Ishikawa (cell line): ENCODE measurements around the gene REXO5.

ENCODE experiments used
- CEBPB ChIP-seq: IDR thresholded peaks from 2 replicates; pipeline ENCODE4 v1.6.1; 2012
- CREB1 ChIP-seq: IDR thresholded peaks from 2 replicates; pipeline ENCODE4 v1.6.1; 2012; ENCODE audit warnings: low read depth
- EGR1 ChIP-seq: IDR thresholded peaks from 2 replicates; pipeline ENCODE4 v1.6.1; 2012
- EP300 ChIP-seq: IDR thresholded peaks from 2 replicates; pipeline ENCODE4 v1.6.1; 2012; ENCODE audit warnings: borderline replicate concordance
- FOXM1 ChIP-seq: IDR thresholded peaks from 2 replicates; pipeline ENCODE4 v1.6.1; 2012; ENCODE audit warnings: low read depth, borderline replicate concordance
- NFIC ChIP-seq: IDR thresholded peaks from 2 replicates; pipeline ENCODE4 v1.6.1; 2012
- RAD21 ChIP-seq: IDR thresholded peaks from 2 replicates; pipeline ENCODE4 v1.6.1; 2012; ENCODE audit warnings: low read depth
- TAF1 ChIP-seq: IDR thresholded peaks from 2 replicates; pipeline ENCODE4 v1.6.1; 2012; ENCODE audit warnings: low read depth, mild to moderate bottlenecking
- TCF12 ChIP-seq: IDR thresholded peaks from 2 replicates; pipeline ENCODE4 v1.6.1; 2012; ENCODE audit warnings: low read depth
- TEAD4 ChIP-seq: IDR thresholded peaks from 2 replicates; pipeline ENCODE4 v1.6.1; 2012
- YY1 ChIP-seq: IDR thresholded peaks from 2 replicates; pipeline ENCODE4 v1.6.1; 2012; ENCODE audit warnings: low read depth
- ZBTB7A ChIP-seq: IDR thresholded peaks from 2 replicates; pipeline ENCODE4 v1.6.1; 2012; ENCODE audit warnings: low read depth
- TF ChIP-seq, protein P1 (sequence below): IDR thresholded peaks from 2 replicates; pipeline ENCODE4 v1.6.1; 2012; ENCODE audit warnings: low read depth, mild to moderate bottlenecking
- TF ChIP-seq, protein P2 (sequence below): IDR thresholded peaks from 2 replicates; pipeline ENCODE4 v1.6.1; 2012
- TF ChIP-seq, protein P3 (sequence below): IDR thresholded peaks from 2 replicates; pipeline ENCODE4 v1.6.1; 2012

The REXO5 gene

DNA sequence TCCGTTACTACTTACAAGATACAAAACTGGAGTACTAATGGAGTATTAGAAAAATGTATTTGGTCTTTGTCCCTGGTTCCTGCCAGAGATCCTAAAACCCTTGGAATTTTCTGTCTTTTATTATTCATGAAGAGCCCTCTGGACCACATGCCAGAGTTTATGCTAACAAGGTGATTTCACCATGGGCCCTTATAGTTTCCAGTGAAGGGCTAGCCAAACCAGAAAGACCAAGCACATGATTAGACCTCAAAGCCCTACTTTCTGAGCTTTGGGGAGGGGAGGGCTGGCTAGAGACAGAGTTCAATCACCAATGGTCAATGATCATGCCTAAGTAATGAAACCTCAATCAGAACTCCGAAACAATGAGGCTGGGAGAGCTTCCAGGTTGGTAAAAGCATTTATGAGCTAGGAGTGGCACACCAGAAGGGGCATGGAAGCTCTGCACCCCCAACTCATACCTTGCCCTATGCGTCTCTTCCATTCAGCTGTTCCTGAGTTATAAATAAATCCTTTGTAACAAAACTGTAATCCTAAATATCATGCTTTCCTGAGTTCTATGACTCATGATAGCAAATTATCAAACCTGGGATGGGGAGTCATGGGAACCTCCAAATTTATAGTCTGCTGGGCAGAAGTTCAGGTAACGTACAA, 83.4 kb downstream of the REXO5 start:
- TF ChIP-seq, protein P1, sequence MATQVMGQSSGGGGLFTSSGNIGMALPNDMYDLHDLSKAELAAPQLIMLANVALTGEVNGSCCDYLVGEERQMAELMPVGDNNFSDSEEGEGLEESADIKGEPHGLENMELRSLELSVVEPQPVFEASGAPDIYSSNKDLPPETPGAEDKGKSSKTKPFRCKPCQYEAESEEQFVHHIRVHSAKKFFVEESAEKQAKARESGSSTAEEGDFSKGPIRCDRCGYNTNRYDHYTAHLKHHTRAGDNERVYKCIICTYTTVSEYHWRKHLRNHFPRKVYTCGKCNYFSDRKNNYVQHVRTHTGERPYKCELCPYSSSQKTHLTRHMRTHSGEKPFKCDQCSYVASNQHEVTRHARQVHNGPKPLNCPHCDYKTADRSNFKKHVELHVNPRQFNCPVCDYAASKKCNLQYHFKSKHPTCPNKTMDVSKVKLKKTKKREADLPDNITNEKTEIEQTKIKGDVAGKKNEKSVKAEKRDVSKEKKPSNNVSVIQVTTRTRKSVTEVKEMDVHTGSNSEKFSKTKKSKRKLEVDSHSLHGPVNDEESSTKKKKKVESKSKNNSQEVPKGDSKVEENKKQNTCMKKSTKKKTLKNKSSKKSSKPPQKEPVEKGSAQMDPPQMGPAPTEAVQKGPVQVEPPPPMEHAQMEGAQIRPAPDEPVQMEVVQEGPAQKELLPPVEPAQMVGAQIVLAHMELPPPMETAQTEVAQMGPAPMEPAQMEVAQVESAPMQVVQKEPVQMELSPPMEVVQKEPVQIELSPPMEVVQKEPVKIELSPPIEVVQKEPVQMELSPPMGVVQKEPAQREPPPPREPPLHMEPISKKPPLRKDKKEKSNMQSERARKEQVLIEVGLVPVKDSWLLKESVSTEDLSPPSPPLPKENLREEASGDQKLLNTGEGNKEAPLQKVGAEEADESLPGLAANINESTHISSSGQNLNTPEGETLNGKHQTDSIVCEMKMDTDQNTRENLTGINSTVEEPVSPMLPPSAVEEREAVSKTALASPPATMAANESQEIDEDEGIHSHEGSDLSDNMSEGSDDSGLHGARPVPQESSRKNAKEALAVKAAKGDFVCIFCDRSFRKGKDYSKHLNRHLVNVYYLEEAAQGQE = no peak
- TF ChIP-seq FOXM1 = no peak
- TF ChIP-seq, protein P2, sequence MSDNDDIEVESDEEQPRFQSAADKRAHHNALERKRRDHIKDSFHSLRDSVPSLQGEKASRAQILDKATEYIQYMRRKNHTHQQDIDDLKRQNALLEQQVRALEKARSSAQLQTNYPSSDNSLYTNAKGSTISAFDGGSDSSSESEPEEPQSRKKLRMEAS = no peak
- no peak for TF ChIP-seq TAF1
- no peak for TF ChIP-seq TEAD4
- TF ChIP-seq NFIC = no peak
- TF ChIP-seq YY1 = no peak
- TF ChIP-seq TCF12 = no peak

DNA sequence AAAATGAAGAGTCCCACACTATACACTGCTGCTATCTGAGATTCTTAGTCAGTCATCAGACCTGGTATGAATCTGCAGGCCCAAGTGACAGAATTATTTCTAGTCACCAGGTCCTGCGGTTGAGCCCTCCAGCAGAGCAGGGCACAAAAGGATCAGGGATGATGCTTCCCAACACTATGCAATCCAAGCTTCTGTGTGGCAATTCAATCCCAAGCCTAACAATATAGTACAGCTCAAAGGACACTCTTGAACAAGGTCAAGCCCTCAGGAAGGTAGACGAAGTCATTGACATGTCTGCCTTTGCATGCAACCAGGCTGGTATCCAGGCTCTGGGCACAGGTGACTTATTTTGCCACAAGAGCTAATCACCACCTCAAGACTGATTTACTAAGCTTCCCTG, 88.1 kb downstream of the REXO5 start:
- TF ChIP-seq, protein P2 = no peak
- no peak for TF ChIP-seq YY1

DNA sequence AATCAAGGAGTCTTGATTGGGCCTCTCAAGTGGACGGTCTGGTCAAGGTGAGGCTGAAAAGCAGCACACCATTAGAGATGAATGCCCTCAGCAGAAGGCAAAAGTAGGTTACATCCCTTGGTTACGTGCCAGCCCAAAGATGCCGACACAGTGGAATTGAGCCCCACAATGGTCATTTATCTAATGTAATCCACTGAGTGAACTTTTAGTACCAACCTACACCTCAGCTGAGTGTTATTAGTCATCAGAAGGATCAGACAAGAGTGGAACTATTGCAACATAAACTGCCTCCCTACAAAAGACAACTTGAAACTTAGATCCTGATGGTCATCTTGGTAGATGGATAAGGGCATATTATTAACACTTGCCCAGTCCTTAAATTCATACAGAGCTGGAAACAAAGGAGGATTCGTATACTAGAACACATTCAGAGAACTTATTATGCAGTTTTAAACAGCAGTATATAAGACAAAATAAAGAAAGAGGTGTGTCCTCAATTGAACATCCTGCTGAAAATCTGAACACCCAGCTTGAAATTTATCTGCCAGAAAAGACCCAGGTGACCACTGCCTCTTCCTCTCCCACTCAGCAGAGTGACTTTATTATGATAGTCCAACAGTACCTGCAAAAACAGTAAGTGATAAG, 91.0 kb downstream of the REXO5 start:
- TF ChIP-seq, protein P1 = no peak
- TF ChIP-seq, protein P3, sequence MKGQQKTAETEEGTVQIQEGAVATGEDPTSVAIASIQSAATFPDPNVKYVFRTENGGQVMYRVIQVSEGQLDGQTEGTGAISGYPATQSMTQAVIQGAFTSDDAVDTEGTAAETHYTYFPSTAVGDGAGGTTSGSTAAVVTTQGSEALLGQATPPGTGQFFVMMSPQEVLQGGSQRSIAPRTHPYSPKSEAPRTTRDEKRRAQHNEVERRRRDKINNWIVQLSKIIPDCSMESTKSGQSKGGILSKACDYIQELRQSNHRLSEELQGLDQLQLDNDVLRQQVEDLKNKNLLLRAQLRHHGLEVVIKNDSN = no peak
- TF ChIP-seq YY1 (no peak), ZBTB7A (no peak), EP300 (no peak)

DNA sequence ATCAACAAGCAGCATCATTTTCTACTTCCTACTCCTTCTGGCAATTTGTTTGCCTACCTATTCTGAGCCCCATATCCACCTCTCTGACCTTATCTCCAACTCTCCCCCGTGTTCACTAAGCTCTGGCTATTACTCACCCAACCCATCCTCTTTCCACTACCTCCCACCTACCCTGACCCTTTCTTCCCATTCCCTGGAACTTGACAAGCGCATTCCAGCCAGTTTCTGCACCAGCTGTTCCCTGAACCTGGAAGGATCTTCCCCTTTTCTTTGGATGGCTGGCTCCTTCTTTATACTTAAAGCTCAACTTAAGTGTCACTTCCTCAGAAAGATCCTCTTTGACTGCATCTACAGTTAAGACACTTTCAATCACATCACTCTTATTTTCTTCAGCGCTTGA, 91.6 kb downstream of the REXO5 start:
- TF ChIP-seq, protein P1 = no peak
- no peak for TF ChIP-seq YY1
- no peak for TF ChIP-seq CEBPB
- TF ChIP-seq, protein P3 = no peak
- no peak for TF ChIP-seq EGR1
- no peak for TF ChIP-seq CREB1
- no peak for TF ChIP-seq RAD21
- TF ChIP-seq TCF12 = no peak

DNA sequence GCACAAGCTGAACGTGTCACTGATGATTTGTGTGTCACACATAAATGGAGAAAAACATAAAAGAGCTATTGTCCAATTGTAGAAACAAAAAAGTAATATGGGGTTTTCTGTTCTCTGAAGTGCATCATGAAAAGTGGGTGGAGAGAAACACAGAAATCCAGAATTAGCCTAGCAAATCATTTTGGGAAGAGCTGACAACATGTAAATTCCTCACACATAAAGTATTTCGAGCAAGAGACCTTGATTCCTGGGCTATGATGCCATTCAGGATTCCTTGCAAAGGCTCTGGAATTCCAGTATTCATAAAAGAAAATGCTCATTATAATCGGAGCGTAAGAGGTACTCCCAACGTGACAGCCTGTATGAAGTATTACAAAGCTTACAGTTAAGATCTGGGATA, 92.7 kb downstream of the REXO5 start:
- TF ChIP-seq, protein P1 = no peak
- TF ChIP-seq YY1 = no peak
- TF ChIP-seq TCF12 = no peak
- TF ChIP-seq, protein P2 = no peak
- no peak for TF ChIP-seq TAF1
- TF ChIP-seq ZBTB7A = no peak
- TF ChIP-seq CEBPB = no peak
- TF ChIP-seq EP300 = no peak
- TF ChIP-seq EGR1 = no peak
- no peak for TF ChIP-seq RAD21
- no peak for TF ChIP-seq NFIC
- TF ChIP-seq FOXM1 = no peak
- TF ChIP-seq TEAD4 = no peak
- TF ChIP-seq, protein P3 = no peak
- no peak for TF ChIP-seq CREB1
